ENCODE data around the gene TP53I13.

GRCh38 chr17:29546085-29546484 is 22.4 kb upstream of the TP53I13 start:
- TF ChIP-seq, protein P1, sequence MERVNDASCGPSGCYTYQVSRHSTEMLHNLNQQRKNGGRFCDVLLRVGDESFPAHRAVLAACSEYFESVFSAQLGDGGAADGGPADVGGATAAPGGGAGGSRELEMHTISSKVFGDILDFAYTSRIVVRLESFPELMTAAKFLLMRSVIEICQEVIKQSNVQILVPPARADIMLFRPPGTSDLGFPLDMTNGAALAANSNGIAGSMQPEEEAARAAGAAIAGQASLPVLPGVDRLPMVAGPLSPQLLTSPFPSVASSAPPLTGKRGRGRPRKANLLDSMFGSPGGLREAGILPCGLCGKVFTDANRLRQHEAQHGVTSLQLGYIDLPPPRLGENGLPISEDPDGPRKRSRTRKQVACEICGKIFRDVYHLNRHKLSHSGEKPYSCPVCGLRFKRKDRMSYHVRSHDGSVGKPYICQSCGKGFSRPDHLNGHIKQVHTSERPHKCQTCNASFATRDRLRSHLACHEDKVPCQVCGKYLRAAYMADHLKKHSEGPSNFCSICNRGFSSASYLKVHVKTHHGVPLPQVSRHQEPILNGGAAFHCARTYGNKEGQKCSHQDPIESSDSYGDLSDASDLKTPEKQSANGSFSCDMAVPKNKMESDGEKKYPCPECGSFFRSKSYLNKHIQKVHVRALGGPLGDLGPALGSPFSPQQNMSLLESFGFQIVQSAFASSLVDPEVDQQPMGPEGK (CRISPR knock-in tag; IDR thresholded peaks at IDR 0.05; ENCODE audit: borderline replicate concordance) = no peak
- TF ChIP-seq ZNF565 (CRISPR knock-in tag; conservative IDR thresholded peaks at IDR 0.05; ENCODE audit: low read depth) (no peak), ZFP3 (CRISPR knock-in tag; IDR thresholded peaks at IDR 0.05) (no peak), ZC3H10 (CRISPR knock-in tag; IDR thresholded peaks at IDR 0.05) (no peak), POU6F1 (CRISPR knock-in tag; IDR thresholded peaks at IDR 0.05; ENCODE audit: borderline replicate concordance, low read depth) (no peak), TOX (CRISPR knock-in tag; IDR thresholded peaks at IDR 0.05; ENCODE audit: borderline replicate concordance) (no peak), ZFP30 (CRISPR knock-in tag; IDR thresholded peaks at IDR 0.05) (no peak), PPARA (CRISPR knock-in tag; IDR thresholded peaks at IDR 0.05; ENCODE audit: borderline replicate concordance) (no peak), ISL1 (CRISPR knock-in tag; IDR thresholded peaks at IDR 0.05) (no peak)

Data from SK-N-SH treated with all-trans-retinoic acid at 6 μM for 48 hours (cell line).